Karpas-422 (cell line): ENCODE results near the gene RNFT2. TPM values are rescaled to one million over a fixed set of nuclear protein-coding genes. Genes with fewer than 3 reads are reported as not detected.

Experiments used
- DNase-seq: peaks from one replicate; pipeline ENCODE4 v3.0.0-alpha.2; 2015
- H2AFZ ChIP-seq: fragments of 200-600 bp; sonication (generic); 2 replicates; pipeline ENCODE4 v1.6.1; 2014; ENCODE audit warnings: antibody characterized with exemption, low read length, mixed read lengths
- H3K27ac ChIP-seq: fragments of 200-600 bp; sonication (generic); 2 replicates; pipeline ENCODE4 v1.5.1; 2014; ENCODE audit warnings: mild to moderate bottlenecking, low read length, moderate library complexity
- H3K27me3 ChIP-seq: fragments of 200-600 bp; sonication (generic); 2 replicates; pipeline ENCODE4 v1.6.1; 2014; ENCODE audit warnings: low read length, mixed read lengths
- H3K36me3 ChIP-seq: fragments of 200-600 bp; sonication (generic); 2 replicates; pipeline ENCODE4 v1.6.1; 2014; ENCODE audit warnings: low read length, mixed read lengths; ENCODE audit not compliant: insufficient read depth
- H3K4me1 ChIP-seq: fragments of 200-600 bp; sonication (generic); 2 replicates; pipeline ENCODE4 v1.6.1; 2014; ENCODE audit warnings: mild to moderate bottlenecking, low read length, mixed read lengths
- H3K4me2 ChIP-seq: fragments of 200-600 bp; sonication (generic); 2 replicates; pipeline ENCODE4 v1.6.1; 2014; ENCODE audit warnings: low read length, low read depth, mild to moderate bottlenecking; ENCODE audit not compliant: poor library complexity, severe bottlenecking
- H3K4me3 ChIP-seq: fragments of 200-600 bp; sonication (generic); 2 replicates; pipeline ENCODE4 v1.5.1; 2014; ENCODE audit warnings: mild to moderate bottlenecking, antibody characterized with exemption, low read length, mixed read lengths
- H3K79me2 ChIP-seq: fragments of 200-600 bp; sonication (generic); 2 replicates; pipeline ENCODE4 v1.6.1; 2014; ENCODE audit warnings: mild to moderate bottlenecking, low read length, mixed read lengths
- H3K9ac ChIP-seq: fragments of 200-600 bp; sonication (generic); 2 replicates; pipeline ENCODE4 v1.6.0; 2014; ENCODE audit warnings: low read length
- H3K9me2 ChIP-seq: fragments of 200-600 bp; sonication (generic), shearing (Covaris generic); replicated peaks from 2 replicates; pipeline ENCODE4 v1.6.0; 2014; ENCODE audit warnings: mild to moderate bottlenecking, low read length, moderate library complexity; ENCODE audit not compliant: insufficient read depth
- H3K9me3 ChIP-seq: fragments of 300-700, 200-600 bp; sonication (generic); 2 replicates; pipeline ENCODE4 v1.6.1; 2014; ENCODE audit warnings: low read length, mixed read lengths
- H4K20me1 ChIP-seq: fragments of 200-600 bp; sonication (generic); 2 replicates; pipeline ENCODE4 v1.6.1; 2014; ENCODE audit warnings: mild to moderate bottlenecking, antibody characterized with exemption, low read length, low read depth; ENCODE audit not compliant: insufficient read depth
- total RNA-seq: library from RNA; depleted of rRNA; stranded (reverse); fragments of >200 nt; shearing (Covaris generic); gene quantifications from 2 replicates; pipeline ENCODE4 v1.2.3, GENCODE V29; 2014; ENCODE audit warnings: low replicate concordance

The RNFT2 gene
- total RNA-seq, 1 experiment from 2014 or later, result 6.7 TPM

DNA sequence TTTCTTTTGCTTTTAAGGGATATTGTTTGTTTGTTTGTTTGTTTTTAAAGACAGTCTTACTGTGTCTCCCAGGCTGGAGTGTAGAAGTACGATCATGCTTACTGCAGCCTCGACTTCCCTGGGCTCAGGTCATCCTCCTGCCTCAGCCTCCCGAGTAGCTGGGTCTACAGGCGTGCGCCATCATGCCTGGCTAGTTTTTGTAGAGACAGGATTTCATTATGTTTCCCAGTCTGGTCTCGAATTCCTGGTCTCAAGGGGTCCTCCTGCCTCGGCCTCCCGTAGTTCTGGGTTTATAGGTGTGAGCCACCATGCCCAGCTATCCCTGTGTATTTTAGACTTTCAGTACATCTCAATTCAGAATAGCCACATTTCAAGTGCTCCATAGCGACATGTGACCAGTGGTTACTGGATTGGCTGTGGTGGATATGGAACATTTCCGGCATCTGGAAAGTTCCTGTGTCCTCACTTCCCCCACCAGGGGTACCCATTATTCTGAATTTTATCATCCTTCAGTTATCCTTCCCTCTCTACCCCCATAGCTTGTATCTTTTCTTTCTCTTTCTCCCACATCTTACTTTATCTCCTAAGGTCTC is 82.0 kb downstream of the RNFT2 start:
- Histone ChIP-seq H3K9ac (no peak overlapping the region), H3K36me3 (no peaks in the 10 kb centered on the region), H2AFZ (no peak overlapping the region), H3K4me2 (peak overlapping the region; percentile 97), H3K9me3 (no peaks in the 10 kb centered on the region), H3K9me2 (no peaks in the 10 kb centered on the region), H4K20me1 (no peaks in the 10 kb centered on the region), H3K4me3 (peak overlapping the region; percentile 85; the same call in 1 of the 2 replicates), H3K27me3 (no peaks in the 10 kb centered on the region), H3K4me1 (peaks cover 22% of the 10 kb centered on the region), H3K27ac (no peak overlapping the region), H3K79me2 (no peaks in the 10 kb centered on the region)
- no peak for DNase-seq

DNA sequence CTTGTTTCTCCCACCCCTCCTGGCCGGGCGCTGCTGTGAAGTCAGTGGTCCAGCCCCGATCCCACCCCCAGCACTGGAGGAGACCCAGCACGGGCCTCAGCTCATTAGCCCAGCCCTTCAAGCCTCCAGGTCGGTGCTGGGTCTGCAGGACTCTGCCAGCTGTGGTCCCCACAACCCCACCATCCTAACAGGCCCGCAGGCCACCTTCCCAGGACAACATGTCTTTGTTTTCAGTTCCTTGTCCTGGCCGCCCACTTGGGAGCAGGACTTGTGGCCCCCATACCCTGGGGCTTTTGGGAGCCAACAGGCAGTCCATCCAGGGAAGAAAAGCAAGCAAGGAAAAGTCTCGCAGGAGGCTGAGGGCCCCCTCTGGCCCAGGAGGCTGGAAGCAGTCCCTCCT is 83.2 kb downstream of the RNFT2 start:
- Histone ChIP-seq H3K4me3 (no peak overlapping the region), H4K20me1 (no peaks in the 10 kb centered on the region), H3K4me1 (peaks cover 22% of the 10 kb centered on the region), H3K9ac (no peak overlapping the region), H3K27me3 (no peaks in the 10 kb centered on the region), H3K27ac (no peak overlapping the region), H3K36me3 (no peaks in the 10 kb centered on the region), H3K9me3 (no peaks in the 10 kb centered on the region), H3K9me2 (no peaks in the 10 kb centered on the region), H2AFZ (no peak overlapping the region), H3K79me2 (no peaks in the 10 kb centered on the region), H3K4me2 (no peak overlapping the region)
- no peak for DNase-seq

DNA sequence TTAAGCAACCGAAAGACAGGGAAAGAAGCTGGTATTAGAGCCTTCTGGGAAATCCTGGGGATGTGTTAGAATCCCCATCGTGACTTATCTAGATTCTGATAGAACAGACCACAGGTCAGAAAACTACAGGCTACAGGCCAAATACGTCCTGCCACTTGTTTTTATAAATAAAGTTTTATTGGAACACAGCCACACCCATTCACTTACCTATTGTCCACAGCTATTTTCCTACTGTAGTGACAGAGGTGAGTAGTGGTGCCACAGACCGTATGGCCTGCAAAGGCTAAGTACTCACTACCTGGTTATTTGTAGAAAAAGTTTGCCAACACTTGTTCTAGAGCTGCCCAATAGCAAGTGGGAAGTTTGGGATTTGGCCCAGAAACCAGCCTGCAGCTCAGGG is 89.3 kb downstream of the RNFT2 start:
- H3K4me2 ChIP-seq, result no peak overlapping the region
- no peaks in the 10 kb centered on the region for H3K9me3 ChIP-seq
- H3K79me2 ChIP-seq, result no peaks in the 10 kb centered on the region
- no peaks in the 10 kb centered on the region for H3K27me3 ChIP-seq
- H3K36me3 ChIP-seq, result no peaks in the 10 kb centered on the region
- H3K4me1 ChIP-seq, result no peaks in the 10 kb centered on the region
- DNase-seq, result no peak
- no peak overlapping the region for H3K9ac ChIP-seq
- H4K20me1 ChIP-seq, result no peaks in the 10 kb centered on the region
- H2AFZ ChIP-seq, result no peak overlapping the region
- no peak overlapping the region for H3K27ac ChIP-seq
- H3K9me2 ChIP-seq, result no peaks in the 10 kb centered on the region
- no peak overlapping the region for H3K4me3 ChIP-seq

DNA sequence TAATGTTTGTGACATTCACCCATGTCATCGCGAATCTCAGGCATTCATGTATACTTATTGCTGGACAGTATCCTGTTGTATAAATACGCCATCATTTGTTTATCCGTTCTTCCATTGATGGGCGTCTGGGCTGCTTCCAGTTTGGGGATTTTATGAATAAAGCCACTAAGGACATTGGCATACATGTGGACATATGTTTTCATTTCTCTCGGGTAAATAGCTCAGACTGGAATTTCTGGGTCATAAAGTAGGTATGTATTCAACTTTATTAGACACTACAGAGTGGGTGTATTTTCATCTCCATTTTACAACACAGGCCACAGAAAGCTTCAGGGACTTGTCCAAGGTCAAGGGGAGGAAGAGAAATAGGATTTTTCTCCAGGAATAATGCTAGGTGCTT is 94.2 kb downstream of the RNFT2 start:
- Histone ChIP-seq H3K4me1 (peaks cover 4% of the 10 kb centered on the region), H3K27me3 (no peaks in the 10 kb centered on the region), H3K79me2 (no peaks in the 10 kb centered on the region), H2AFZ (no peak overlapping the region), H3K36me3 (no peaks in the 10 kb centered on the region), H4K20me1 (no peaks in the 10 kb centered on the region), H3K9me3 (no peaks in the 10 kb centered on the region), H3K9ac (no peak overlapping the region), H3K4me3 (no peak overlapping the region), H3K4me2 (no peak overlapping the region), H3K9me2 (no peaks in the 10 kb centered on the region), H3K27ac (no peak overlapping the region)
- DNase-seq, result no peak

DNA sequence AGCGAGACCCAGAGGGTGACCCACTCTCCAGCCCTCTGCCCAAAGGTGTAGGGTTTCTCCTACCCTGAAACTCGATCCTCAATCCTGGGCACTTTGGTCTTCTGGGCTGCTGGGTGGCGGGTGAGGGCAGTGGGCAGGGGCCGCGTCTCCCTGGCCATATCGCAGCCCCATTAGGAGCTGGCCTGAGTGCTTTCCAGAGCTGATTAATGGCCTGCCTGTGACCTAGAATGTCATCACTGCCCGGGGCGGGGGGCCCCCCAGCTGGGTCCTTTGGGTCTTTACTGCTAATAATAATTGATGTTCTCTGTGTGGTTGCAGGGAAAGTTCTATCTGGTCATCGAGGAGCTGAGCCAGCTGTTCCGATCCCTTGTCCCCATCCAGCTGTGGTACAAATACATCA is 95.4 kb downstream of the RNFT2 start:
- Histone ChIP-seq H3K79me2 (no peaks in the 10 kb centered on the region), H3K27ac (no peak overlapping the region), H2AFZ (no peak overlapping the region), H3K9ac (no peak overlapping the region), H4K20me1 (no peaks in the 10 kb centered on the region), H3K36me3 (no peaks in the 10 kb centered on the region), H3K4me3 (no peak overlapping the region), H3K9me2 (no peaks in the 10 kb centered on the region), H3K27me3 (no peaks in the 10 kb centered on the region), H3K4me1 (peaks cover 15% of the 10 kb centered on the region), H3K9me3 (no peaks in the 10 kb centered on the region), H3K4me2 (no peak overlapping the region)
- DNase-seq, result no peak

DNA sequence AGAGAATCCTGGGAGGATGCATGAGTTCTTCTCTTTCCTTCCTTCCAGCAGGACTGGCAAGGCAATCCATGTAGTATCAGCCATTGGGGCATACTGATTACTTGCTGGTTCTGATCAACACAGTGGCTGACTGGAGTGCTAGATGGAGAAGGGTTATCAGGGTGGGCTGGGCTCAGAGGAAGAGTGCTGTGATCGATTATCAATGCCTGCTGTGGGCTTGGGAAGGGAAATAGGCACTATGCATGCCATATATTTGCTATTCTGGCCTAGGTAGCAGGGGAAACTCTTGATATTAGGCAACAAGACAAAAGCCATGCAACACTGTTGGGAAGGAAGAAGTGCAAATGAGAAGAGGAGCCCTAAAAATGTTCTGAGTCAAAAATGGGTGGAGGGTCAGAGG is 97.4 kb downstream of the RNFT2 start:
- H3K27me3 ChIP-seq, result no peaks in the 10 kb centered on the region
- no peak overlapping the region for H3K4me2 ChIP-seq
- no peak for DNase-seq
- H3K9me3 ChIP-seq, result no peaks in the 10 kb centered on the region
- no peaks in the 10 kb centered on the region for H3K79me2 ChIP-seq
- H3K36me3 ChIP-seq, result no peaks in the 10 kb centered on the region
- H3K27ac ChIP-seq, result no peak overlapping the region
- H3K4me1 ChIP-seq, result peaks cover 25% of the 10 kb centered on the region
- no peak overlapping the region for H3K9ac ChIP-seq
- H3K9me2 ChIP-seq, result no peaks in the 10 kb centered on the region
- H3K4me3 ChIP-seq, result no peak overlapping the region
- no peaks in the 10 kb centered on the region for H4K20me1 ChIP-seq
- no peak overlapping the region for H2AFZ ChIP-seq

DNA sequence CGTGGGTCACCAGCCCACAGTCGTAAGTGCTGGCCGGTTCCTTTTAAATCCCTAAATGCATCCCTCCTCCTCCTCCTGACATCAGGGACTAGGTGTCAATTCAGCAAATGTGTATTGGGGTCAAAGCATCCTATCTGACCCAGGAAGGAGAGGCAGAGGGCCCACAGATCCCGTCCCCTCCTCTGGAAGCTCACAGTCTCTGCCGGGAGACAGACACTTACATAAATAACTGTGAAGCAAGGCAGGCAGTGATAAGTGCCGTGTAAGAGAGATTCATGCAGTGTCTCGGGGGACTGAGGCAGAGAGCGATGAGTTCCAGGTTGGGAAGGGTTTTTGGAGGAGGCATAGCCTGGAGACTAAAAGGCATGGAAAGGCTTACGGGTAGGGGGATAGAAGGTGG is 99.0 kb downstream of the RNFT2 start:
- Histone ChIP-seq H3K9me3 (no peaks in the 10 kb centered on the region), H3K4me1 (peaks cover 25% of the 10 kb centered on the region), H3K9ac (no peak overlapping the region), H3K4me2 (no peak overlapping the region), H3K4me3 (no peak overlapping the region), H3K27me3 (no peaks in the 10 kb centered on the region), H3K27ac (no peak overlapping the region), H3K79me2 (no peaks in the 10 kb centered on the region), H3K36me3 (no peaks in the 10 kb centered on the region), H2AFZ (no peak overlapping the region), H3K9me2 (no peaks in the 10 kb centered on the region), H4K20me1 (no peaks in the 10 kb centered on the region)
- DNase-seq, result no peak

DNA sequence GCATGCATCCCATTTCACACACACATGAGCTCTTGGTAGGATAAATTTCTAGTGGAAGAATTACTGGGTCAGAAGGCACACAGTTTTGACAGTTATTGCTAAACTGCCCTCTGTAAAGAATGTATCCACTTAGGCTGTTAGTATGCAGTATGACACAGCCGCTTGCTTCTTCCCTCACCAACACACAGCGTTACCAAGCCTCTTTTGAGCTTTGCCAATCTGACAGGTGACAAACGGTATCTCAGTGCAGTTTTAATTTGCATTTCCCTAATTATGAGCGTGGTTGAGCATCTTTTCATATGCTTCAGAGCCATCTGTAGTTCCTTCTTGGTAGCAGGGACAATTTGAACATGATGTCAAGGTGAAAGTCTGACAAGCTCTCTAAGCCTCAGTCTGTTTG is 100.2 kb downstream of the RNFT2 start:
- no peak overlapping the region for H2AFZ ChIP-seq
- no peaks in the 10 kb centered on the region for H4K20me1 ChIP-seq
- H3K4me1 ChIP-seq, result peaks cover 25% of the 10 kb centered on the region
- H3K9me2 ChIP-seq, result no peaks in the 10 kb centered on the region
- peak overlapping the region; percentile 39 for H3K4me2 ChIP-seq
- peak overlapping the region; percentile 66 for H3K27ac ChIP-seq
- H3K9me3 ChIP-seq, result no peaks in the 10 kb centered on the region
- H3K27me3 ChIP-seq, result no peaks in the 10 kb centered on the region
- no peaks in the 10 kb centered on the region for H3K79me2 ChIP-seq
- H3K9ac ChIP-seq, result peak overlapping the region; percentile 36; the same call in 1 of the 2 replicates
- peak; percentile 85 for DNase-seq
- no peak overlapping the region for H3K4me3 ChIP-seq
- no peaks in the 10 kb centered on the region for H3K36me3 ChIP-seq
